Measurements from ENCODE around the gene BCAP29.

The BCAP29 gene

GRCh38 chr7:107642501-107642900 is 62.5 kb downstream of the BCAP29 start:
- Histone ChIP-seq H3K9ac (ENCODE audit: low read length) (no peak overlapping the region), H3K27me3 (ENCODE audit: insufficient read depth, low read length, poor library complexity) (no peaks in the 10 kb centered on the region), H3K79me2 (ENCODE audit: control insufficient read depth, insufficient read depth, low read length) (no peaks in the 10 kb centered on the region), H3K36me3 (ENCODE audit: control insufficient read depth, insufficient read depth, low read length) (no peaks in the 10 kb centered on the region), H3K27ac (ENCODE audit: low read depth, low read length) (no peak overlapping the region), H3K4me1 (ENCODE audit: control insufficient read depth, low read depth, low read length) (no peaks in the 10 kb centered on the region), H2BK5ac (ENCODE audit: low read length) (no peak overlapping the region), H3K4me2 (ENCODE audit: low read length) (no peak overlapping the region), H3K56ac (ENCODE audit: low read length) (no peak overlapping the region), H3K4me3 (ENCODE audit: low read length) (no peak overlapping the region), H3K18ac (ENCODE audit: low read length) (no peak overlapping the region), H2AK5ac (ENCODE audit: low read length) (no peak overlapping the region), H3K4ac (ENCODE audit: low read depth, low read length) (no peak overlapping the region), H4K8ac (ENCODE audit: low read depth, low read length) (no peak overlapping the region), H3K79me1 (ENCODE audit: low read length) (no peaks in the 10 kb centered on the region), H4K5ac (ENCODE audit: low read length) (no peak overlapping the region), H3K23ac (ENCODE audit: low read length) (no peak overlapping the region), H2BK120ac (ENCODE audit: low read depth, low read length) (no peak overlapping the region), H2BK15ac (replicated peaks; ENCODE audit: low read depth) (no peak overlapping the region)
- WGBS (ENCODE audit: extremely low coverage, insufficient coverage, low lambda C conversion rate), result no CpG with 5 or more reads among the region's 4 CpGs
- DNase-seq, result no peak

DNA sequence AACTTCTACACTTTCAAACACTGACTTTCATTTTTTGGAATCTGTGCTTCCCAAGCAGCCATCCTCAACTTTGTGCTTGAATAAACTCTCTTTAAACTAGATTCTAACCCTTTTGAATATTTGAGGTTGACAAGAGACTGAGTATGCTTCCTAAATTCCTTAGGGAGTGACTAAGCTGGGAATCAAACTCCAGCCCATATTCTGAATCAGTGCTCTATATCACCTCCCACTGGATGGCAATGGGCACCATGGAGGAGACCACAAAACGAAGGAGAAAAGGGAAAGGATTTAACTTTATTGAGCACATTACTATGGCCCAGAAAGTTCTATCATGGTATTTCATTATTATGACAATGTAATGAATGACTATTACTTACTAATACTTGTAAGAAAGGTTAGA is 63.4 kb downstream of the BCAP29 start:
- DNase-seq, result peak; percentile 62
- Histone ChIP-seq H3K4me1 (ENCODE audit: control insufficient read depth, low read depth, low read length) (no peaks in the 10 kb centered on the region), H3K36me3 (ENCODE audit: control insufficient read depth, insufficient read depth, low read length) (no peaks in the 10 kb centered on the region), H3K27ac (ENCODE audit: low read depth, low read length) (no peak overlapping the region), H3K27me3 (ENCODE audit: insufficient read depth, low read length, poor library complexity) (no peaks in the 10 kb centered on the region), H2BK5ac (ENCODE audit: low read length) (no peak overlapping the region), H3K79me2 (ENCODE audit: control insufficient read depth, insufficient read depth, low read length) (no peaks in the 10 kb centered on the region), H3K18ac (ENCODE audit: low read length) (no peak overlapping the region), H4K5ac (ENCODE audit: low read length) (no peak overlapping the region), H3K9ac (ENCODE audit: low read length) (no peak overlapping the region), H3K23ac (ENCODE audit: low read length) (no peak overlapping the region), H2BK15ac (replicated peaks; ENCODE audit: low read depth) (no peak overlapping the region), H3K56ac (ENCODE audit: low read length) (no peak overlapping the region), H3K4me3 (ENCODE audit: low read length) (no peak overlapping the region), H4K8ac (ENCODE audit: low read depth, low read length) (no peak overlapping the region), H2BK120ac (ENCODE audit: low read depth, low read length) (no peak overlapping the region), H3K4me2 (ENCODE audit: low read length) (no peak overlapping the region), H2AK5ac (ENCODE audit: low read length) (no peak overlapping the region), H3K79me1 (ENCODE audit: low read length) (no peaks in the 10 kb centered on the region), H3K4ac (ENCODE audit: low read depth, low read length) (no peak overlapping the region)
- WGBS (ENCODE audit: extremely low coverage, insufficient coverage, low lambda C conversion rate), result no CpG with 5 or more reads among the region's 1 CpG

GRCh38 chr7:107643938-107644308 is 63.9 kb downstream of the BCAP29 start:
- Histone ChIP-seq H2BK120ac (ENCODE audit: low read depth, low read length) (no peak overlapping the region), H4K8ac (ENCODE audit: low read depth, low read length) (no peak overlapping the region), H2BK15ac (replicated peaks; ENCODE audit: low read depth) (no peak overlapping the region), H3K27me3 (ENCODE audit: insufficient read depth, low read length, poor library complexity) (no peaks in the 10 kb centered on the region), H3K18ac (ENCODE audit: low read length) (no peak overlapping the region), H3K79me1 (ENCODE audit: low read length) (no peaks in the 10 kb centered on the region), H3K79me2 (ENCODE audit: control insufficient read depth, insufficient read depth, low read length) (no peaks in the 10 kb centered on the region), H3K36me3 (ENCODE audit: control insufficient read depth, insufficient read depth, low read length) (no peaks in the 10 kb centered on the region), H3K4me1 (ENCODE audit: control insufficient read depth, low read depth, low read length) (no peaks in the 10 kb centered on the region), H3K56ac (ENCODE audit: low read length) (no peak overlapping the region), H3K4me2 (ENCODE audit: low read length) (no peak overlapping the region), H3K27ac (ENCODE audit: low read depth, low read length) (no peak overlapping the region), H2AK5ac (ENCODE audit: low read length) (no peak overlapping the region), H3K23ac (ENCODE audit: low read length) (no peak overlapping the region), H2BK5ac (ENCODE audit: low read length) (no peak overlapping the region), H3K4ac (ENCODE audit: low read depth, low read length) (no peak overlapping the region), H3K9ac (ENCODE audit: low read length) (no peak overlapping the region), H3K4me3 (ENCODE audit: low read length) (no peak overlapping the region), H4K5ac (ENCODE audit: low read length) (no peak overlapping the region)
- no CpG with 5 or more reads among the region's 1 CpG for WGBS (ENCODE audit: extremely low coverage, insufficient coverage, low lambda C conversion rate)
- no peak for DNase-seq

- Histone ChIP-seq H3K4ac (ENCODE audit: low read depth, low read length) (no peak overlapping the region), H2BK5ac (ENCODE audit: low read length) (no peak overlapping the region), H3K79me2 (ENCODE audit: control insufficient read depth, insufficient read depth, low read length) (no peaks in the 10 kb centered on the region), H2BK15ac (replicated peaks; ENCODE audit: low read depth) (no peak overlapping the region), H3K4me3 (ENCODE audit: low read length) (no peak overlapping the region), H3K79me1 (ENCODE audit: low read length) (no peaks in the 10 kb centered on the region), H3K4me1 (ENCODE audit: control insufficient read depth, low read depth, low read length) (no peaks in the 10 kb centered on the region), H3K56ac (ENCODE audit: low read length) (no peak overlapping the region), H3K4me2 (ENCODE audit: low read length) (no peak overlapping the region), H3K18ac (ENCODE audit: low read length) (no peak overlapping the region), H3K27ac (ENCODE audit: low read depth, low read length) (no peak overlapping the region), H3K36me3 (ENCODE audit: control insufficient read depth, insufficient read depth, low read length) (no peaks in the 10 kb centered on the region), H2BK120ac (ENCODE audit: low read depth, low read length) (no peak overlapping the region), H3K9ac (ENCODE audit: low read length) (no peak overlapping the region), H4K8ac (ENCODE audit: low read depth, low read length) (no peak overlapping the region), H2AK5ac (ENCODE audit: low read length) (no peak overlapping the region), H3K23ac (ENCODE audit: low read length) (no peak overlapping the region), H3K27me3 (ENCODE audit: insufficient read depth, low read length, poor library complexity) (no peaks in the 10 kb centered on the region), H4K5ac (ENCODE audit: low read length) (no peak overlapping the region)
- DNase-seq, result no peak
- no CpG with 5 or more reads among the region's 9 CpGs for WGBS (ENCODE audit: extremely low coverage, insufficient coverage, low lambda C conversion rate)
Measured at GRCh38 chr7:107644309-107644974, 64.4 kb downstream of the BCAP29 start.

DNA sequence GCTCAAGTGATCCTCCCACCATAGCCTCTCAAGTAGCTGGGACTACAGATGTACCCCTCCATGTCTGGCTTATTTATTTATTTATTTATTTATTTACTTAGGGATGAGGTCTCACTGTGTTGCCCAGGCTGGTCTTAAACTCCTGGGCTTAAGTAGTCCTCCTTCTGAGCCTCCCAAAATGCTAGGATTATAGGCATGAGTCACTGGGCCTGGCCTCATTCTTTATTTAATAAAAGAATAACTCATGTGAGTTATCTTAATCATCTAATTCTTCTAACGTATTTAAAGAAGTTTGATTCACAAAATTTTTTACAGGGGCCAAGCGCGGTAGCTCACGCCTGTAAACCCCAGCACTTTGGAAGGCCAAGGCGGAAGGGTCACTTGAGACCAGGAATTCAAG is 72.6 kb downstream of the BCAP29 start:
- H3K79me1 ChIP-seq (ENCODE audit: low read length), result no peaks in the 10 kb centered on the region
- H3K27ac ChIP-seq (ENCODE audit: low read depth, low read length), result no peak overlapping the region
- H2BK15ac ChIP-seq (replicated peaks; ENCODE audit: low read depth), result no peak overlapping the region
- no peak overlapping the region for H4K5ac ChIP-seq (ENCODE audit: low read length)
- H4K8ac ChIP-seq (ENCODE audit: low read depth, low read length), result no peak overlapping the region
- DNase-seq, result no peak
- no peak overlapping the region for H3K4me2 ChIP-seq (ENCODE audit: low read length)
- H3K23ac ChIP-seq (ENCODE audit: low read length), result no peak overlapping the region
- H3K4ac ChIP-seq (ENCODE audit: low read depth, low read length), result no peak overlapping the region
- H3K36me3 ChIP-seq (ENCODE audit: control insufficient read depth, insufficient read depth, low read length), result no peaks in the 10 kb centered on the region
- H3K18ac ChIP-seq (ENCODE audit: low read length), result no peak overlapping the region
- no peaks in the 10 kb centered on the region for H3K27me3 ChIP-seq (ENCODE audit: insufficient read depth, low read length, poor library complexity)
- no peak overlapping the region for H3K4me3 ChIP-seq (ENCODE audit: low read length)
- no CpG with 5 or more reads among the region's 5 CpGs for WGBS (ENCODE audit: extremely low coverage, insufficient coverage, low lambda C conversion rate)
- no peak overlapping the region for H2BK120ac ChIP-seq (ENCODE audit: low read depth, low read length)
- H2AK5ac ChIP-seq (ENCODE audit: low read length), result no peak overlapping the region
- no peak overlapping the region for H2BK5ac ChIP-seq (ENCODE audit: low read length)
- no peaks in the 10 kb centered on the region for H3K79me2 ChIP-seq (ENCODE audit: control insufficient read depth, insufficient read depth, low read length)
- no peak overlapping the region for H3K56ac ChIP-seq (ENCODE audit: low read length)
- no peaks in the 10 kb centered on the region for H3K4me1 ChIP-seq (ENCODE audit: control insufficient read depth, low read depth, low read length)
- no peak overlapping the region for H3K9ac ChIP-seq (ENCODE audit: low read length)

DNA sequence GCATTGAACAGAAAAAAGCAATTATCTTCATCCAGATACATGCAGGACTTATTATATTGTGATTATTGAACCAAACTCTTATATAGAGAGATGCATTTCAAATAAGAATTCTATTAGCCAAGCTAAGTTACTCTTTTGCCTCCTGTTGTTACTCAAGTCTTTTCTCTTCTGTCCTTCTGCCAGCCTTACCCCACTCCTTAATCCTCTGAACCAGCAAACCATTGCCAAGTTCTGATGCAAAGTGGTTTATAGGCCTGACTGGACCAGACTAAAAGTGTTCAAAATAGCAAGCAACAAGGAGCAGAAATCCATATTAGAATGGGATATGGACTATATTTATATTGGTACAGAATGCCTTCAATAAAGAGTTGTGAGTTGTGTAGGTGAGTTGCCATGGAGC is 78.4 kb downstream of the BCAP29 start:
- Histone ChIP-seq H3K4me1 (ENCODE audit: control insufficient read depth, low read depth, low read length) (no peaks in the 10 kb centered on the region), H3K56ac (ENCODE audit: low read length) (no peak overlapping the region), H3K18ac (ENCODE audit: low read length) (no peak overlapping the region), H2BK120ac (ENCODE audit: low read depth, low read length) (no peak overlapping the region), H3K27me3 (ENCODE audit: insufficient read depth, low read length, poor library complexity) (peaks cover 34% of the 10 kb centered on the region), H3K4me3 (ENCODE audit: low read length) (no peak overlapping the region), H2AK5ac (ENCODE audit: low read length) (no peak overlapping the region), H3K79me1 (ENCODE audit: low read length) (no peaks in the 10 kb centered on the region), H3K9ac (ENCODE audit: low read length) (no peak overlapping the region), H2BK5ac (ENCODE audit: low read length) (no peak overlapping the region), H3K79me2 (ENCODE audit: control insufficient read depth, insufficient read depth, low read length) (no peaks in the 10 kb centered on the region), H3K27ac (ENCODE audit: low read depth, low read length) (no peak overlapping the region), H3K4ac (ENCODE audit: low read depth, low read length) (no peak overlapping the region), H3K36me3 (ENCODE audit: control insufficient read depth, insufficient read depth, low read length) (no peaks in the 10 kb centered on the region), H4K8ac (ENCODE audit: low read depth, low read length) (no peak overlapping the region), H3K4me2 (ENCODE audit: low read length) (no peak overlapping the region), H2BK15ac (replicated peaks; ENCODE audit: low read depth) (no peak overlapping the region), H4K5ac (ENCODE audit: low read length) (no peak overlapping the region), H3K23ac (ENCODE audit: low read length) (no peak overlapping the region)
- no peak for DNase-seq
